GM12891 (cell line): ENCODE results near the gene SLCO4A1.

Source experiments
- POLR2A ChIP-seq: IDR thresholded peaks from 2 replicates; pipeline ENCODE4 v1.6.1; 2011; ENCODE audit warnings: low read depth, low read length, control low read depth
- POLR2AphosphoS5 ChIP-seq: IDR thresholded peaks from 2 replicates; pipeline ENCODE4 v1.6.1; 2011; ENCODE audit warnings: low read depth, low read length, control low read depth

DNA sequence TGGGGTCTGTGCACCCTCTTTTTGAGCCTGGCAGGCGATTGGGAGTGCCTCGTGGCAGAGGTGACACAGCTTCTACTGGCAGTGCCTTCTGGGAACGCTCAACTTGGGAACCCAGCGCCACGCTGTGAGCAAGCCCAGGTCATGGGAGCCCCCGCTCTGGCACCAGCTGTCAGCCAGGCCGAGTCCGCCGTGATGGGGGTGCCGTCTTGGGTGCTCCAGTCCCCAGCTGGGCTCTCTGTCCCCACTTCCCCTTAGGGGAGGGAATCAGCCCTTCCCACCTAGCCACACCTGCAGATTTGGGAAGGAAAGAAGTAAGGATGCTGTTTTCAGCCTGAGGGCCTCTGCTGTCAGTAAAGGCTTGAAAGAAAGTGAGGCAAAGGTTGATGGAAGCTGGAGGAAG, 35.4 kb downstream of the SLCO4A1 start:
- TF ChIP-seq POLR2AphosphoS5, result no peak
- no peak for TF ChIP-seq POLR2A
